Measurements from ENCODE around the gene SULT2A1. TPM values are rescaled to one million over a fixed set of nuclear protein-coding genes. Genes with fewer than 3 reads are reported as not detected.

The SULT2A1 gene
- total and polyA plus RNA-seq, 2 of the 4 experiments (the other 2 are of a cell fraction): not detected

GRCh38 chr19:47839411-47839810 lies 46.7 kb downstream of the SULT2A1 start:
- Histone ChIP-seq H2BK120ac (ENCODE audit: low read depth, low read length) (no peak overlapping the region), H2BK15ac (ENCODE audit: low read depth, low read length) (no peak overlapping the region), H2AK5ac (ENCODE audit: low read depth, low read length) (no peak overlapping the region), H3K4me2 (ENCODE audit: low read depth, low read length) (no peak overlapping the region), H3K23ac (ENCODE audit: low read depth, low read length) (no peak overlapping the region), H3K27me3 (ENCODE audit: control insufficient read depth, insufficient read depth, low read length) (peaks cover 15% of the 10 kb centered on the region), H4K91ac (ENCODE audit: insufficient read depth, low read depth, low read length) (no peak overlapping the region), H2AFZ (replicated peaks; ENCODE audit: low read length, poor library complexity) (no peak overlapping the region), H3K9me1 (ENCODE audit: insufficient read depth, low read length) (no peaks in the 10 kb centered on the region), H4K5ac (ENCODE audit: low read depth, low read length) (no peak overlapping the region), H3K14ac (replicated peaks; ENCODE audit: low read depth, low read length) (no peak overlapping the region), H2AK9ac (replicated peaks; ENCODE audit: low read depth, low read length, poor library complexity) (no peak overlapping the region), H2BK20ac (ENCODE audit: low read depth, low read length) (no peak overlapping the region), H3K9me3 (ENCODE audit: control insufficient read depth, insufficient read depth, low read length) (no peaks in the 10 kb centered on the region), H3K56ac (ENCODE audit: extremely low read depth, insufficient read depth, low read length) (no peak overlapping the region), H3K4me3 (ENCODE audit: insufficient read depth, low read depth, low read length) (no peak overlapping the region), H3K4ac (ENCODE audit: low read depth, low read length) (no peak overlapping the region), H4K8ac (ENCODE audit: low read depth in 2 of 2, low read length in 2 of 2) (no peak overlapping the region), H3K79me1 (ENCODE audit: low read depth in 1 of 2, low read length in 2 of 2) (no peaks in the 10 kb centered on the region), H3K36me3 (ENCODE audit: control insufficient read depth, insufficient read depth, low read length) (no peaks in the 10 kb centered on the region), H4K20me1 (ENCODE audit: insufficient read depth, low read length) (no peaks in the 10 kb centered on the region), H3K9ac (ENCODE audit: low read depth, low read length) (no peak overlapping the region), H3K4me1 (ENCODE audit: control insufficient read depth, insufficient read depth, low read length) (no peaks in the 10 kb centered on the region), H3K27ac (ENCODE audit: insufficient read depth, low read length) (no peak overlapping the region), H2BK5ac (ENCODE audit: low read depth, low read length, poor library complexity, severe bottlenecking) (no peak overlapping the region), H3K18ac (ENCODE audit: low read depth, low read length) (no peak overlapping the region)
- dilution Hi-C loops (cut with HindIII; ENCODE audit: low sequenced_read_pairs, unreplicated experiment): no loop called here
- in situ Hi-C loops (cut with MboI; ENCODE audit: low sequenced_read_pairs): no loop called here
- TF ChIP-seq NFE2L2 (IDR thresholded peaks at IDR 0.05; ENCODE audit: low read depth, low read length) (no peak), POLR2A (IDR thresholded peaks at IDR 0.05; ENCODE audit: low read depth, low read length) (no peak), BHLHE40 (IDR thresholded peaks at IDR 0.05; ENCODE audit: low read depth, low read length) (no peak), FOS (IDR thresholded peaks at IDR 0.05; ENCODE audit: low read depth, low read length) (no peak), MAZ (IDR thresholded peaks at IDR 0.05; ENCODE audit: borderline replicate concordance, low read depth, low read length) (no peak), CTCF (conservative IDR thresholded peaks at IDR 0.05; ENCODE audit: low read depth, low read length) (no peak), ELK1 (IDR thresholded peaks at IDR 0.05; ENCODE audit: borderline replicate concordance, low read depth, low read length) (no peak), USF2 (IDR thresholded peaks at IDR 0.05; ENCODE audit: low read depth, low read length) (no peak), RFX5 (IDR thresholded peaks at IDR 0.05; ENCODE audit: low read depth, low read length) (no peak), SMC3 (IDR thresholded peaks at IDR 0.05; ENCODE audit: low read depth, low read length) (no peak), CEBPB (IDR thresholded peaks at IDR 0.05; ENCODE audit: low read depth, low read length) (no peak), MXI1 (IDR thresholded peaks at IDR 0.05; ENCODE audit: borderline replicate concordance, low read depth, low read length) (no peak), MAFK (IDR thresholded peaks at IDR 0.05; ENCODE audit: low read depth, low read length) (no peak), CHD1 (IDR thresholded peaks at IDR 0.05; ENCODE audit: low read depth, low read length) (no peak), RAD21 (IDR thresholded peaks at IDR 0.05; ENCODE audit: low read length) (no peak), RCOR1 (IDR thresholded peaks at IDR 0.05; ENCODE audit: insufficient replicate concordance, low read length) (no peak)
- ChIA-PET POLR2A (ENCODE audit: unreplicated experiment) (no interaction called here), CTCF (no interaction called here)
- WGBS, 2 experiments (ENCODE audit: extremely low coverage in 2 of 2, insufficient read length in 1 of 2): 29% methylated on average over 13 of the region's 16 CpGs; no CpG with 5 or more reads in 1 of the 2 experiments
- ATAC-seq (ENCODE audit: low read depth) (no peak), DNase-seq (no peak)
- BruUV-seq (replicated peaks): no TSS peak
- intact Hi-C loops (cut with micrococcal nuclease): no loop called here

All from IMR-90 (cell line).